ENCODE data around the gene SERINC2. TPM values are rescaled to one million over a fixed set of nuclear protein-coding genes. Genes with fewer than 3 reads are reported as not detected.

Gene SERINC2
- polyA plus RNA-seq, 2 of the 4 experiments (the other 2 are of a cell fraction) = 6.0 to 16.3 TPM

DNA sequence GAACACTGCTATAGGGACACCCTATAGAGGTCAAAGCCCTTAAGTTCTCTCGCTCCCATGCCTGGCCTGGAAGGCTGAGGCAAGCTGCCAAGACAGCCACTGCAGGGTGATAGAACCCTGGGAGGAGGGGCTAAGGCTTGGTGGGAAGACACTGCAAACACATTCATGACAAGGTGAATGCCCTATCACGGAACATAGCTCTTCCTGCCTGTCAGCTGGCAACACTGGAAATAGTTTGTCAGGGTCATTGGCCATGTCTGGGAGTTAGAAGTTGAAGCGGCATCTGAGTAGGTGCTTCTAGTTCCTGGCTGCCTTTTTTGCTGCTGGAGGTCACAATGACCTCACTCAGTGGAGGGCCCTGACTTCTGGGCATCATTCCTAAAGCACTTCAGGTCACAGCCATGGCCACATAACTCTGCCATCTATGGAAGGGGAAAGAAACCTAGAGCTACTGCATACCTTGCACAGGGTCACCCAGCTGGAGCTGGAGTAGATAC lies 44.4 kb upstream of the SERINC2 start:
- Histone ChIP-seq H3K4me3 (no peak overlapping the region), H3K27ac (no peak overlapping the region), H3K4me2 (no peak overlapping the region), H3K9me3 (no peaks in the 10 kb centered on the region), H3K4me1 (no peaks in the 10 kb centered on the region)
- CTCF ChIA-PET = interaction anchor here (1.0 to 2.3 kb wide), 6 partner anchors 8 to 180 kb away, joined by 3 to 10 read pairs (median 5); no protein-coding TSS in a partner anchor
- POLR2A ChIA-PET = no interaction called here
- ATAC-seq = no peak
- TF ChIP-seq, protein P1, sequence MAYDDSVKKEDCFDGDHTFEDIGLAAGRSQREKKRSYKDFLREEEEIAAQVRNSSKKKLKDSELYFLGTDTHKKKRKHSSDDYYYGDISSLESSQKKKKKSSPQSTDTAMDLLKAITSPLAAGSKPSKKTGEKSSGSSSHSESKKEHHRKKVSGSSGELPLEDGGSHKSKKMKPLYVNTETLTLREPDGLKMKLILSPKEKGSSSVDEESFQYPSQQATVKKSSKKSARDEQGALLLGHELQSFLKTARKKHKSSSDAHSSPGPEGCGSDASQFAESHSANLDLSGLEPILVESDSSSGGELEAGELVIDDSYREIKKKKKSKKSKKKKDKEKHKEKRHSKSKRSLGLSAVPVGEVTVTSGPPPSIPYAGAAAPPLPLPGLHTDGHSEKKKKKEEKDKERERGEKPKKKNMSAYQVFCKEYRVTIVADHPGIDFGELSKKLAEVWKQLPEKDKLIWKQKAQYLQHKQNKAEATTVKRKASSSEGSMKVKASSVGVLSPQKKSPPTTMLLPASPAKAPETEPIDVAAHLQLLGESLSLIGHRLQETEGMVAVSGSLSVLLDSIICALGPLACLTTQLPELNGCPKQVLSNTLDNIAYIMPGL (CRISPR knock-in tag; IDR thresholded peaks at IDR 0.05; ENCODE audit: borderline replicate concordance) = no peak
- TF ChIP-seq KDM1A (IDR thresholded peaks at IDR 0.05; ENCODE audit: low read depth) (no peak), ESRRA (IDR thresholded peaks at IDR 0.05; ENCODE audit: borderline replicate concordance, low read length) (no peak), TFCP2L1 (CRISPR knock-in tag; IDR thresholded peaks at IDR 0.05) (no peak), ZSCAN20 (CRISPR knock-in tag; IDR thresholded peaks at IDR 0.05) (no peak), RCOR1 (IDR thresholded peaks at IDR 0.05; ENCODE audit: low read depth, low read length) (no peak), E2F6 (IDR thresholded peaks at IDR 0.05; ENCODE audit: borderline replicate concordance, low read depth) (no peak), CBX8 (IDR thresholded peaks at IDR 0.05) (no peak), BCL3 (IDR thresholded peaks at IDR 0.05) (no peak), RNF2 (IDR thresholded peaks at IDR 0.05; ENCODE audit: borderline replicate concordance, low read depth) (no peak)
- 100% methylated on average over 3 of the region's 3 CpGs for WGBS (ENCODE audit: missing lambda C conversion rate)
- no peak for DNase-seq (ENCODE audit: low read depth in 1 of 2, low spot score in 1 of 2)
- no peak for FAIRE-seq

- DNase-seq (ENCODE audit: low read depth in 1 of 2, low spot score in 1 of 2) (no peak), FAIRE-seq (no peak), ATAC-seq (no peak)
- Histone ChIP-seq H3K4me1 (no peaks in the 10 kb centered on the region), H3K4me3 (no peak overlapping the region), H3K9me3 (no peaks in the 10 kb centered on the region), H3K27ac (no peak overlapping the region), H3K4me2 (no peak overlapping the region)
- ChIA-PET POLR2A (no interaction called here), CTCF (interaction anchor here (1.1 to 1.6 kb wide), 3 partner anchors 10 to 185 kb away, joined by 3 to 8 read pairs (median 3); no protein-coding TSS in a partner anchor)
- WGBS (ENCODE audit: missing lambda C conversion rate) = 87% methylated on average over 2 of the region's 2 CpGs
- TF ChIP-seq FOSL2 (IDR thresholded peaks at IDR 0.05) (no peak), FOSL2 (CRISPR knock-in tag; IDR thresholded peaks at IDR 0.05) (no peak), KDM5A (IDR thresholded peaks at IDR 0.05) (no peak), ZFP36 (IDR thresholded peaks at IDR 0.05; ENCODE audit: borderline replicate concordance, partially characterized antibody) (no peak)
Observed at GRCh38 chr1:31370021-31370420, 43.0 kb upstream of the SERINC2 start.

- ChIA-PET POLR2A (no interaction called here), CTCF (interaction anchor here (1.6 kb wide), 1 partner anchor 24 kb away, joined by 8 read pairs; no protein-coding TSS in a partner anchor)
- Histone ChIP-seq H3K4me3 (no peak overlapping the region), H3K4me2 (no peak overlapping the region), H3K27ac (no peak overlapping the region), H3K4me1 (no peaks in the 10 kb centered on the region), H3K9me3 (no peaks in the 10 kb centered on the region)
- WGBS (ENCODE audit: missing lambda C conversion rate) = 88% methylated on average over 4 of the region's 4 CpGs
- no peak for DNase-seq (ENCODE audit: low read depth in 1 of 2, low spot score in 1 of 2)
- TF ChIP-seq CHD4 (IDR thresholded peaks at IDR 0.05; ENCODE audit: borderline replicate concordance) (no peak), HOXB5 (CRISPR knock-in tag; IDR thresholded peaks at IDR 0.05) (no peak), RFX5 (IDR thresholded peaks at IDR 0.05) (no peak), RAD21 (conservative IDR thresholded peaks at IDR 0.05 in 1 of 2, IDR thresholded peaks at IDR 0.05 in 1 of 2) (no peak)
- TF ChIP-seq, protein P2, sequence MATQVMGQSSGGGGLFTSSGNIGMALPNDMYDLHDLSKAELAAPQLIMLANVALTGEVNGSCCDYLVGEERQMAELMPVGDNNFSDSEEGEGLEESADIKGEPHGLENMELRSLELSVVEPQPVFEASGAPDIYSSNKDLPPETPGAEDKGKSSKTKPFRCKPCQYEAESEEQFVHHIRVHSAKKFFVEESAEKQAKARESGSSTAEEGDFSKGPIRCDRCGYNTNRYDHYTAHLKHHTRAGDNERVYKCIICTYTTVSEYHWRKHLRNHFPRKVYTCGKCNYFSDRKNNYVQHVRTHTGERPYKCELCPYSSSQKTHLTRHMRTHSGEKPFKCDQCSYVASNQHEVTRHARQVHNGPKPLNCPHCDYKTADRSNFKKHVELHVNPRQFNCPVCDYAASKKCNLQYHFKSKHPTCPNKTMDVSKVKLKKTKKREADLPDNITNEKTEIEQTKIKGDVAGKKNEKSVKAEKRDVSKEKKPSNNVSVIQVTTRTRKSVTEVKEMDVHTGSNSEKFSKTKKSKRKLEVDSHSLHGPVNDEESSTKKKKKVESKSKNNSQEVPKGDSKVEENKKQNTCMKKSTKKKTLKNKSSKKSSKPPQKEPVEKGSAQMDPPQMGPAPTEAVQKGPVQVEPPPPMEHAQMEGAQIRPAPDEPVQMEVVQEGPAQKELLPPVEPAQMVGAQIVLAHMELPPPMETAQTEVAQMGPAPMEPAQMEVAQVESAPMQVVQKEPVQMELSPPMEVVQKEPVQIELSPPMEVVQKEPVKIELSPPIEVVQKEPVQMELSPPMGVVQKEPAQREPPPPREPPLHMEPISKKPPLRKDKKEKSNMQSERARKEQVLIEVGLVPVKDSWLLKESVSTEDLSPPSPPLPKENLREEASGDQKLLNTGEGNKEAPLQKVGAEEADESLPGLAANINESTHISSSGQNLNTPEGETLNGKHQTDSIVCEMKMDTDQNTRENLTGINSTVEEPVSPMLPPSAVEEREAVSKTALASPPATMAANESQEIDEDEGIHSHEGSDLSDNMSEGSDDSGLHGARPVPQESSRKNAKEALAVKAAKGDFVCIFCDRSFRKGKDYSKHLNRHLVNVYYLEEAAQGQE (IDR thresholded peaks at IDR 0.05) = no peak
- no peak for ATAC-seq
- no peak for FAIRE-seq
Observed at GRCh38 chr1:31370565-31370964, 42.4 kb upstream of the SERINC2 start.
